IPS-NIHi11 (cell line): ENCODE results near the gene ECD.

Experiments used
- DNase-seq: peaks from one replicate; pipeline ENCODE4 v3.0.0; 2012; ENCODE audit warnings: mixed read lengths, low spot score

Gene ECD

DNA sequence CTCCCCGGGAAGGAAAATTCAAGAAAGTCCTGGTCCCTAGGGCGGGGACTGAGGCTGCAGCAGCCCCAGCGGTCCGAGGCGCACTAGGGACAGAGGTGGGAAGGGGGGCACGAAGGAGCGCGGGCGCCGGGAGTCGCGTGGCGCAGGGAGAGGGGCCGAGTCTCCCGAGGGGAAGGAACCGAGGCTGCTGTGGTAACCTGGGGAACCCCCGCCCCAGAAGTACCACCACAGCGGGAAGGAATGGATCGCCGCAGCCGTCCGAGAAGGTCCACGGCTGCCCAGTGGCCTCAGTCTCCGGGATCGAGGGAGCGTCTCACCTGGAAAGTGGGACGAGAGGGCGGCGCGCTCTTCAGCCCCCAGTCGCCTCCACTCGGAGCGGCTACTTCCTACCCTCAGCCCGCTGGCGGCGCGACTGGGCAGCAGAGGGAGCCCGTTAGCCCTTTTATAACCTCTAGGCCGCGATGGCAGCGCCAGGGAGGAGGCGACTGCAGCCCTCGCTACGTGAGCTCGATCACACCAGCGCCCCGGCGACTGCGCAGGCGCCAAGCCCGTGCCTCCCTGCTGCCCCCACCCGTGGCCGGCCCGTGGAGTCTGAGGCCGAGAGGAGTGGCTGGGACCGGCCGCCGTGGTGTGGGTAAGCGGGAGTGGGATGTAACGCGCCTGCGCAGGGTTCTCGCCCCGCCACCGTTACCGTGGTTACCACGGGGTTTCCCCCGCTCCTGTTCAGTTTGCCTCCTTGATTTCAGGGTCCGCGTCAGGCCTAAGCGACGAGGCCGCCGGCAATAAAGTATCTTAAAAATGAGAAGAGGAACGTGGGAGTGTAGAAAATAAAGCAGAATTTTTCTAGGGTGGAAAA lies 71.1 kb downstream of the ECD start, which contains the start of gene P4HA1:
Gene P4HA1, minus strand, starts transcription at position 418 of the 856 bp plus-strand sequence. CDS start 21,983 bp downstream, outside the sequence.
- peak; percentile 94 for DNase-seq

DNA sequence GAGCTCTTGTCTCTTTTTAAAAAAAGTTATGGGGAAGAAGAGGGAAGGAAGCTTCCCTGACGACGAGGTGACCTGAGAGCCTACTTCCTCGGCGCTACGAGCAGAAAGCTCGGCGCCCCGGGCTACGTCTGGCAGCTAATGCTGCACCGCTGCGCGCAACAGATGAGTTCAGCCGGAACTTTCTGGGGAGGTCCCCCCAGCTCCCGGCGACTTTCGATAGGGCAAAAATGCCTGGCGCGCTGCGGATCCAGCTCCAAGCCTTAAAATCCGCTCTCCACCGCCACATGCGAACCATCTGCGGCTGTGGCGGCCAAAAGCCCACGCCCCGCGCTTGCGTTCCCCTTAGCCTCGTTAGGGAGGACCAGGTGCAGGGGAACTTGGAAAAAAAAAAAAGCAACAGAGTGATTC lies 71.8 kb downstream of the ECD start:
- DNase-seq = peak; percentile 75

DNA sequence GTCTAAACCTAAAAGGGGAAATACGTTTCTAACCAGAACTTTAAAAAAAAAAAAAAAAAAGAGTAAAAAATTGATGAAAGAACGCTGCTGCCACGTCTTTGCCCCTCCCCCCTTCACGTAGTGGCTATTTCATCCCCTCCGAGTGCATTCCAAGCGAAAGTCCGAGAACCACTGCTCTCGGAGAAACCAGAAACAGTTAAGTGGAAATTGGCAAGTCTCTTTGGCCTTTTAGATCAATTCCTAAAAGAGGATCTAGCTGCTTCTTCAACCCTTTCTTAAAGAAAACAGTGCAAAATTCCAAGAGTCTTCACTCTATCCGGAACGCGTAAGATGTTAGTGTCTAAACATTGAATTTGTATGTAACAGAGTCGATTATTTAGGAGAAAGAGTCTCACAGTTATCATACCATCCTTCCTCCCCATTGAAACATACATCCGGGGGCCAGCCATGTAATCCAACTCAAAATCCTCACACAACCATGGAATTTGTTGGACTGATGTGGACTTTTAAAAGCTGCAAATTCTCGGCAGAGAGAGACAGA lies 72.3 kb downstream of the ECD start:
- DNase-seq = peak; percentile 37

DNA sequence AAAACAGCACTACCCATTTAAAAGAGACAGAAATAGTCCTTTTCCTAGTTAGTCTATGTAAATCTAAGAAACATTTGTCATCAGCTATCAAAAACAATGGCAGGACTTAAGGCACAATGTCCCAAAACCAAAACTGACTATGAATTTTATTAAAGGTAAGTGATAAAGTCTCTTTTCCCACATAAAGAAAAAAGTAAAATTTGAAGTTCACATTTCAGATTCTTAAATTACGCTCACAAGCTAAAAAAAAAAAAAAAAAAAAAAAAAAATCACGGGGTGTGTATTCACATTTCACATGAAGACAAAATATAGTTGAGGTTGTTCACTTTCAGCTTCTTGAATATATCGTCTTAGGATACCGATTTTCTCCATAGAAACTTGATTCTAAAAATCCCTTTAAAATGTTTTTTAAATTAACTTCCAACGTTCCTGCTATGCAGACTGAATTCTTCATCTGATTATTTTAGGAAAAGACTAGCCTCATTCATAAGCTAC lies 72.8 kb downstream of the ECD start:
- no peak for DNase-seq

DNA sequence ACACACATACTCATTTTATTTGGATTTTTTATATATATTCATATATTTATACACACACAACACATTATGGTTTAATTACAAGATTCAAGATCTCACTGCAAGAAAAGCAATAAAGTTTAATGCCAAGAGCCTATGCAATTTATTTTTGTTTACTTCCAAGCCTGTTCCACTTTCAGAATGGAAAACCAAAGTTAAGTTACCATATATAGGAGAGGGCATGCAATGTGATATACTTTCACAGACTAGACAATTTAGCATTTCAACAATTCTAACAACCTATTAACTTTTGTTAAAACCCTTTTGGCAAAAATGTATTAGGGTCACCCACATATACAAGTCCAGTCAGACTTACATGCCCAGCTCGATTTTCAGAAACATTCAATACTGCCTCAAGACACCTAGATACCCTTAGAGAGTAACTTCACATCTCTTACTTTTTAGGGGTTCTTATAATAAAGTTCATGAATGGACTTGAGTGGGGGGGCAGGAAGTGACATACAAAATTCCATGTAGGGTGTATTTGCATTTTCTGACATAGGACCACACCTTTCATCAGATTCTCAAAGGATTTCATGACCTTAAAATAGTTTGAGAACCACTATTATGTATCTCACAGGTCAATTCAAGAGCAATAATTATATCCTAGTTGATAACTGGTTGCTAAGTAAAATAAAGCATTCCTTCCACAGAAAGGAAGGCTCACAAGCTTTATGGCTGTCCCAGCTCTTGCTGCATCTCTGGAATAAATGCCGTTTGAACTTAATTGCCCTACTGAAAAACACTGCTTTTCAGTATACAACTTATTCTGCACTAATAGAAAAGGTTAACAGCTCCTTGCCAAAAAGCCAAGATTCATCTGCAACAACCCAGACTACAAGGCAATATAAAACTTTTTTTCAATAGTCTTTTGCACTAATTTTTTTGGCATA lies 73.6 kb downstream of the ECD start:
- DNase-seq = no peak

DNA sequence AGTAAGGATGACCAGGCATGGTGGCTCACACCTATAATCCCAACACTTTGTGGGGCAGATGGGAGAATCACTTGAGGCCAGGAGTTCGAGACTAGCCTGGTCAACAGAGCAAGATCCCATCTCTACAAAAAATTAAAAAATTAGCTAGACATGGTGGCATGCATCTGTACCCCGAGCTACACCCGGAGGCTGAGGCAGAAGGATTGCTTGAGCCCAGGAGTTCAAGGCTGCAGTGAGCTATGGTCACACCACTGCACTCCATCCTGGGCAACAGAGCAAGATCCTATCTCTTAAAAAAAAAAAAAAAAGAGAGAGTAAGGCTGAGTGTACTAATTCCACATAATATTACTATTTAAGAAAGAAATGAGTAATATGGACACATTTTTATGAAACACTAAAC lies 75.0 kb downstream of the ECD start:
- no peak for DNase-seq

DNA sequence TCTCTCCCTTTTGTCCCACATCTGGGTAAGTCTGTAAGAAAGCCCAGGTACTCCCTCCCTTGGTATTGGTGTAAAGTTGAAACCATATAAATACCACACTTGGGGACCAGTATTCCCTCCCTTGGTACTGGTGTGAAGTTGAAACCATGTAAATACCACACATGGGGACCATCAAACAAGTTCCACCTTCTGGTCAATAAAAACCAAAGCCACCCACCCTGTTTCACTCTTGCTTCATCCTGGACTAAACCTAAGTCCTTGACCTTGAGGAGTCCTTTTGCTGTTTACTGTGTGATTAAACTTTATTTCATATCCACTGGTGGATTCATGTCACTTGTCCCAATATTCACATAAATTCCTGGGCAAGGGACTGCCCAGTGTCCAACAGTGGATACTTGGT lies 79.5 kb downstream of the ECD start:
- no peak for DNase-seq

DNA sequence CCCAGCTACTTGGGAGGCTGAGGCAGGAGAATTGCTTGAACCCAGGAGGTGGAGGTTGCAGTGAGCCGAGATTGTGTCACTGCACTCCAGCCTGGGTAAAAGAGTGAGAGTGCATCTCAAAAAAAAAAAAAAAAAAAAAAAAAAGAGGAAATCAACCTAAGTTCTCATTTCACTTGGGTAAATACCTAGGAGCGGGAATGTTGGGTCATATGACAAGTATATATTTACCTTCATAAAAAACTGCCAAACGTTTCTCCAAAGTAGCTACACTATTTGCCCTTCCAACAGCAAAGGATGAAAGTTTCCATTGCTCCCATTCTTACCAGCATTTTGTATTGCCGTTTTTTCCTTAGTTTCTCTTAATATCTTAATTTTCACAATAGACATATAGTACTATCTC lies 81.0 kb downstream of the ECD start:
- no peak for DNase-seq

DNA sequence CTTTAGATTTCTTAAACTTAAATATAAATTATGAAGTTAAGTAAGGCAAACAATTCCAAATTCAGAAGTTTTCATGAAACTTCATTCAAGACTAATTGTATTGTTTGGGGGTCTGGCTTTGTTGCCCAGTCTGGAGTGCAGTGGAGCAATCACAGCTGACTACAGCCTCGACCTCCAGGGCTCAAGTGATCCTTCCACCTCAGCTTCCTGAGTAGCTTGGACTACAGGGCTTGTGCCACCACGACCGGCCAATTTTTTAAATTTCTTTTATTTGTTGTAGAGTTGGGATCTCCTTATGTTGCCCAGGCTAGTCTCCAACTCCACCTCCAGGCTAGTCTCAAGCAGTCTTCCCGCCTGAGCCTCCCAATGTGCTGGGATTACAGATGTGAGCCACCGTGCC lies 83.6 kb downstream of the ECD start:
- no peak for DNase-seq
